Activated T-helper 1 cell treated with anti-CD3 and anti-CD28 coated beads, Interleukin-12 subunit alpha, Interleukin-12 subunit beta, Interleukin-2, Interleukin-4 antibody, amounts not matched to agents 30 ng/mL and 10 ng/mL and 1 ng/mL, durations not matched to agents 14 hours and 24 hours and 36 hours (primary cell): ENCODE data around the gene KYAT1. TPM values are rescaled to one million over a fixed set of nuclear protein-coding genes. Genes with fewer than 3 reads are reported as not detected.
"Not testable (repeated sequence)": the region's sequence is repeated elsewhere in the genome, so short reads cannot be mapped to it uniquely, and the experiment has no call there.

Source experiments
- DNase-seq: peaks from one replicate; pipeline ENCODE4 v3.0.0; 2021; ENCODE audit warnings: low spot score
- H3K27ac Mint-ChIP-seq: one replicate; pipeline ENCODE4 v1.8.0; 2021; ENCODE audit warnings: mild to moderate bottlenecking, mixed read lengths
- H3K27me3 Mint-ChIP-seq: one replicate; pipeline ENCODE4 v1.8.0; 2022; ENCODE audit warnings: mild to moderate bottlenecking, moderate library complexity, mixed read lengths; ENCODE audit not compliant: insufficient read depth
- H3K36me3 Mint-ChIP-seq: one replicate; pipeline ENCODE4 v1.8.0; 2021; ENCODE audit warnings: low read depth, mixed read lengths
- H3K4me1 Mint-ChIP-seq: one replicate; pipeline ENCODE4 v1.8.0; 2021; ENCODE audit warnings: low read depth, mixed read lengths
- H3K4me3 Mint-ChIP-seq: one replicate; pipeline ENCODE4 v1.8.0; 2021; ENCODE audit warnings: mild to moderate bottlenecking, moderate library complexity, mixed read lengths
- H3K9me3 Mint-ChIP-seq: one replicate; pipeline ENCODE4 v1.8.0; 2021; ENCODE audit warnings: mixed read lengths
- intact Hi-C: fragments of 100-400 bp; cut with micrococcal nuclease; formaldehyde crosslinking; loops from one replicate; pipeline ENCODE4 v1.15.1; 2024
- total RNA-seq: library from RNA; stranded (reverse); gene quantifications from 2 replicates; pipeline ENCODE4 v1.2.3, GENCODE V29; 2022

The KYAT1 gene
- total RNA-seq, 1 donor from 2014 or later: 12.2 TPM

GRCh38 chr9:128807827-128808226 is 73.9 kb downstream of the KYAT1 start:
- no peaks in the 10 kb centered on the region for H3K4me1 Mint-ChIP-seq
- intact Hi-C loops: no loop called here
- DNase-seq: no peak
- peaks cover 12% of the 10 kb centered on the region for H3K36me3 Mint-ChIP-seq
- no peak overlapping the region for H3K4me3 Mint-ChIP-seq
- no peaks in the 10 kb centered on the region for H3K27me3 Mint-ChIP-seq
- H3K27ac Mint-ChIP-seq: no peak overlapping the region
- no peaks in the 10 kb centered on the region for H3K9me3 Mint-ChIP-seq

GRCh38 chr9:128805661-128806060 is 76.1 kb downstream of the KYAT1 start:
- Mint-ChIP-seq H3K36me3 (peaks cover 15% of the 10 kb centered on the region), H3K27ac (no peak overlapping the region), H3K9me3 (no peaks in the 10 kb centered on the region), H3K27me3 (no peaks in the 10 kb centered on the region), H3K4me1 (no peaks in the 10 kb centered on the region), H3K4me3 (no peak overlapping the region)
- intact Hi-C loops: no loop called here
- DNase-seq: no peak

- Mint-ChIP-seq H3K36me3 (peaks cover 20% of the 10 kb centered on the region), H3K27me3 (no peaks in the 10 kb centered on the region), H3K4me1 (no peaks in the 10 kb centered on the region), H3K27ac (no peak overlapping the region), H3K9me3 (no peaks in the 10 kb centered on the region), H3K4me3 (no peak overlapping the region)
- DNase-seq: no peak
- intact Hi-C loops: no loop called here
Observed at GRCh38 chr9:128802482-128802881, 79.3 kb downstream of the KYAT1 start.

- no peak overlapping the region for H3K4me3 Mint-ChIP-seq
- H3K27ac Mint-ChIP-seq: no peak overlapping the region
- no peaks in the 10 kb centered on the region for H3K27me3 Mint-ChIP-seq
- DNase-seq: no peak
- no peaks in the 10 kb centered on the region for H3K4me1 Mint-ChIP-seq
- intact Hi-C loops: no loop called here
- H3K36me3 Mint-ChIP-seq: peaks cover 21% of the 10 kb centered on the region
- H3K9me3 Mint-ChIP-seq: no peaks in the 10 kb centered on the region
Observed at GRCh38 chr9:128800061-128800460, 81.7 kb downstream of the KYAT1 start.

- H3K9me3 Mint-ChIP-seq: no peaks in the 10 kb centered on the region
- H3K4me1 Mint-ChIP-seq: no peaks in the 10 kb centered on the region
- H3K4me3 Mint-ChIP-seq: no peak overlapping the region
- intact Hi-C loops: no loop called here
- no peak for DNase-seq
- no peaks in the 10 kb centered on the region for H3K27me3 Mint-ChIP-seq
- H3K36me3 Mint-ChIP-seq: peaks cover 19% of the 10 kb centered on the region
- no peak overlapping the region for H3K27ac Mint-ChIP-seq
Observed at GRCh38 chr9:128798896-128799295, 82.9 kb downstream of the KYAT1 start.

GRCh38 chr9:128794961-128795360 is 86.8 kb downstream of the KYAT1 start:
- DNase-seq: not testable (repeated sequence)

GRCh38 chr9:128792978-128793686 is 88.6 kb downstream of the KYAT1 start:
- Mint-ChIP-seq H3K27ac (no peak overlapping the region), H3K27me3 (no peaks in the 10 kb centered on the region), H3K36me3 (peaks cover 21% of the 10 kb centered on the region), H3K4me1 (peaks cover 11% of the 10 kb centered on the region), H3K4me3 (no peak overlapping the region), H3K9me3 (no peaks in the 10 kb centered on the region)
- intact Hi-C loops: no loop called here
- DNase-seq: no peak

More at GRCh38 chr9:128794961-128795360, 86.8 kb downstream of the KYAT1 start:
- H3K27ac Mint-ChIP-seq, H3K27me3 Mint-ChIP-seq, H3K9me3 Mint-ChIP-seq, H3K4me3 Mint-ChIP-seq, intact Hi-C loops, H3K4me1 Mint-ChIP-seq: not testable (repeated sequence)
- peaks cover 22% of the 10 kb centered on the region for H3K36me3 Mint-ChIP-seq

GRCh38 chr9:128792134-128792533 is 89.6 kb downstream of the KYAT1 start:
- Mint-ChIP-seq H3K9me3 (no peaks in the 10 kb centered on the region), H3K27me3 (no peaks in the 10 kb centered on the region), H3K36me3 (peaks cover 18% of the 10 kb centered on the region), H3K4me1 (peaks cover 17% of the 10 kb centered on the region), H3K27ac (no peak overlapping the region), H3K4me3 (no peak overlapping the region)
- intact Hi-C loops: no loop called here
- DNase-seq: no peak

GRCh38 chr9:128790536-128790935 is 91.2 kb downstream of the KYAT1 start:
- Mint-ChIP-seq H3K4me1 (peaks cover 22% of the 10 kb centered on the region), H3K4me3 (no peak overlapping the region), H3K36me3 (peaks cover 18% of the 10 kb centered on the region), H3K27me3 (no peaks in the 10 kb centered on the region), H3K27ac (peak overlapping the region; percentile 34), H3K9me3 (no peaks in the 10 kb centered on the region)
- no peak for DNase-seq
- intact Hi-C loops: no loop called here

- DNase-seq: no peak
- intact Hi-C loops: loop anchor here (5.0 kb wide), 2 partner anchors 86 to 141 kb away; partner anchors contain the start of gene PKN3
- Mint-ChIP-seq H3K9me3 (no peaks in the 10 kb centered on the region), H3K27ac (peak overlapping the region; percentile 89), H3K36me3 (peaks cover 14% of the 10 kb centered on the region), H3K27me3 (no peaks in the 10 kb centered on the region), H3K4me3 (peak overlapping the region; percentile 97), H3K4me1 (peaks cover 24% of the 10 kb centered on the region)
Observed at GRCh38 chr9:128788445-128788844, 93.3 kb downstream of the KYAT1 start.

- H3K9me3 Mint-ChIP-seq: no peaks in the 10 kb centered on the region
Observed at GRCh38 chr9:128787659-128788058, 94.1 kb downstream of the KYAT1 start.

GRCh38 chr9:128786681-128787601 is 94.8 kb downstream of the KYAT1 start, which contains the start of gene TBC1D13:
Gene TBC1D13 (plus strand): TSS chr9:128787253. CDS start chr9:128787354, 101 bp downstream.
- no peaks in the 10 kb centered on the region for H3K27me3 Mint-ChIP-seq
- peak; percentile 84 for DNase-seq
- intact Hi-C loops: loop anchor here (1.0 to 5.0 kb wide), 8 partner anchors 16 to 140 kb away; partner anchors contain the start of genes ENDOG, LRRC8A, PKN3 and SPOUT1
- peak within 1 kb of the TSS; percentile 89 for H3K27ac Mint-ChIP-seq
- H3K36me3 Mint-ChIP-seq: peaks cover 6% of the 10 kb centered on the region
- no peaks in the 10 kb centered on the region for H3K9me3 Mint-ChIP-seq
- H3K4me1 Mint-ChIP-seq: peaks cover 22% of the 10 kb centered on the region
- peak within 1 kb of the TSS; percentile 97 for H3K4me3 Mint-ChIP-seq

More at GRCh38 chr9:128787659-128788058, 94.1 kb downstream of the KYAT1 start:
- peak overlapping the region; percentile 97 for H3K4me3 Mint-ChIP-seq
- peaks cover 8% of the 10 kb centered on the region for H3K36me3 Mint-ChIP-seq
- intact Hi-C loops: loop anchor here (1.0 to 5.0 kb wide), 8 partner anchors 16 to 140 kb away; partner anchors contain the start of genes ENDOG, LRRC8A, PKN3 and SPOUT1
- peak overlapping the region; percentile 89 for H3K27ac Mint-ChIP-seq
- H3K4me1 Mint-ChIP-seq: peaks cover 24% of the 10 kb centered on the region
- no peaks in the 10 kb centered on the region for H3K27me3 Mint-ChIP-seq
- DNase-seq: no peak
